Nephron progenitor cell (in vitro differentiated cells): Measurements from ENCODE around the gene LIF.

ENCODE experiments used
- DNase-seq: peaks from one replicate; pipeline ENCODE4 v3.0.0; 2021
- H3K27ac Mint-ChIP-seq: 2 replicates; pipeline ENCODE4 v1.8.0; 2021; ENCODE audit warnings: mild to moderate bottlenecking, moderate library complexity, mixed read lengths
- H3K27me3 Mint-ChIP-seq: 2 replicates; pipeline ENCODE4 v1.8.0; 2021; ENCODE audit warnings: mild to moderate bottlenecking, low read depth, mixed read lengths; ENCODE audit not compliant: poor library complexity
- H3K36me3 Mint-ChIP-seq: 2 replicates; pipeline ENCODE4 v1.8.0; 2021; ENCODE audit warnings: low read depth, mixed read lengths
- H3K4me1 Mint-ChIP-seq: 2 replicates; pipeline ENCODE4 v1.8.0; 2021; ENCODE audit warnings: mixed read lengths
- H3K4me3 Mint-ChIP-seq: 2 replicates; pipeline ENCODE4 v1.8.0; 2021; ENCODE audit warnings: mild to moderate bottlenecking, moderate library complexity, mixed read lengths
- H3K9me3 Mint-ChIP-seq: 2 replicates; pipeline ENCODE4 v1.8.0; 2021; ENCODE audit warnings: mild to moderate bottlenecking, moderate library complexity, mixed read lengths
- TF ChIP-seq, protein P1 (sequence below): fragments of 200-600 bp; sonication (generic); IDR thresholded peaks from 2 replicates; pipeline ENCODE4 v1.5.0; 2021; ENCODE audit warnings: antibody characterized with exemption

The LIF gene

DNA sequence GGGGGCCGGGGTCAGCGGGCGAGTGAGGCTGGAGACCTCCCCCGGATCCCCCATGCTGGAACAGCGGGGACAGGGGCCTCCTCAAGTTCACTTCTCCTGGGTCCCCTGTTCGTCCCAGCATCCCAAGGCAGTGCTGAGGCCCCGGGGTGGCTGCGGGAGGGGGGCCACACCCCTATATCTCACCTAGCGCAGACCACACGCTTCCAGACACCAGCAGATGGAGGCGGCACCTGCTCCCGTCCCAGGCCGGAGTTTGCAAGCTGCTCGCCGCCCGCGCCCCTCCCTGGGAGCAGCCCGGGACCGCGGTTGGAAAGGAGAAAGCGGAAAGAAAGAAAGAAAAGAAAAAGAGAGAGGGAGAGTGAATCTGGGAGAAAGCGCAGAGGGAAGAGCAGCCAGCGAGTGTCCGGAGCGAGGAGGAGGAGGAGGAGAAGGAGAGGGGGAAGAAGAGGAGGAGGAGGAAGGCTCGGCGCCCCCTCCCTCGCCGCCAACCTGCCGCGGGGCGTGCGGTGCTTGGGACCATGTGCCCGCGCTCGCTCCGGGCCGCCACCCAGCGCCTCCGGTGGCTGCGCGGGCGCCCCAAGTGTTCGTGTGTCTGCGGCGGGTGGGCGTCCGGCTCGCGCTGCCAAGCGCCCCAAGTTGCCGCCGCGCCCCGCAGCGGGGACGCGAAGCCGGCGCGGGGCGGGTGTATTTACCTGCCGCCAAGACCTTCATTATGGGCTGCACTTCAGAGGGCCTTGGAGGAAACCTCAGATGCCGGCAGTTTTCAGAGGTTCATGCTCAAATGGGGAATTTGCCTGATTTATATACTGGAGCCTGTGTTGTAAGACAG, at the start of gene LIF:
LIF (minus strand) TSS at position 775 of the 829 bp plus-strand sequence; CDS start at position 711, 64 bp downstream.
- Mint-ChIP-seq H3K4me3 (peak within 1 kb of the TSS; percentile 91), H3K27ac (no peak within 1 kb of the TSS), H3K4me1 (peaks cover 72% of the 10 kb centered on the region), H3K36me3 (no peaks in the 10 kb centered on the region), H3K27me3 (peaks cover 50% of the 10 kb centered on the region), H3K9me3 (no peaks in the 10 kb centered on the region)
- peak; percentile 47 for DNase-seq
- TF ChIP-seq, protein P1, sequence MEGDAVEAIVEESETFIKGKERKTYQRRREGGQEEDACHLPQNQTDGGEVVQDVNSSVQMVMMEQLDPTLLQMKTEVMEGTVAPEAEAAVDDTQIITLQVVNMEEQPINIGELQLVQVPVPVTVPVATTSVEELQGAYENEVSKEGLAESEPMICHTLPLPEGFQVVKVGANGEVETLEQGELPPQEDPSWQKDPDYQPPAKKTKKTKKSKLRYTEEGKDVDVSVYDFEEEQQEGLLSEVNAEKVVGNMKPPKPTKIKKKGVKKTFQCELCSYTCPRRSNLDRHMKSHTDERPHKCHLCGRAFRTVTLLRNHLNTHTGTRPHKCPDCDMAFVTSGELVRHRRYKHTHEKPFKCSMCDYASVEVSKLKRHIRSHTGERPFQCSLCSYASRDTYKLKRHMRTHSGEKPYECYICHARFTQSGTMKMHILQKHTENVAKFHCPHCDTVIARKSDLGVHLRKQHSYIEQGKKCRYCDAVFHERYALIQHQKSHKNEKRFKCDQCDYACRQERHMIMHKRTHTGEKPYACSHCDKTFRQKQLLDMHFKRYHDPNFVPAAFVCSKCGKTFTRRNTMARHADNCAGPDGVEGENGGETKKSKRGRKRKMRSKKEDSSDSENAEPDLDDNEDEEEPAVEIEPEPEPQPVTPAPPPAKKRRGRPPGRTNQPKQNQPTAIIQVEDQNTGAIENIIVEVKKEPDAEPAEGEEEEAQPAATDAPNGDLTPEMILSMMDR, result no peak

DNA sequence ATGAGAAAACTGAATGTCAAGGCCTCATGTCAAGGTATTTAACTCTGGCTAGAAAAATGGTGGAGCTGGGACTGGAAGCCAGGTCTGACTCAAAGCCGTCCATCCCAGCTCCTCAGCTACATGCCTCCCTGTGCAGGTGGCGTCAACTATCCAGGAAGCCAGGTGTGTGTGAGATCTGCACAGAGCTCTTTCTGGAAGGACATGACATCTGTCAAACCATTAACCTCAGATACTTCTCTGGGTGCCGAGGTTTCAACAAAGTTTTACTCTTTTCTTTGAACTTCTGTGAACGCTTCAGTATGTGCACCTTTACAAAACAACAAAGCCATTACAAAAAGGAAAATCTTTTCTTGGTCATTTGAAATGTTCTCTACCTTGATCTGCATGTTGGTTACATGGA, 49.8 kb upstream of the LIF start:
- H3K27ac Mint-ChIP-seq, result no peak overlapping the region

DNA sequence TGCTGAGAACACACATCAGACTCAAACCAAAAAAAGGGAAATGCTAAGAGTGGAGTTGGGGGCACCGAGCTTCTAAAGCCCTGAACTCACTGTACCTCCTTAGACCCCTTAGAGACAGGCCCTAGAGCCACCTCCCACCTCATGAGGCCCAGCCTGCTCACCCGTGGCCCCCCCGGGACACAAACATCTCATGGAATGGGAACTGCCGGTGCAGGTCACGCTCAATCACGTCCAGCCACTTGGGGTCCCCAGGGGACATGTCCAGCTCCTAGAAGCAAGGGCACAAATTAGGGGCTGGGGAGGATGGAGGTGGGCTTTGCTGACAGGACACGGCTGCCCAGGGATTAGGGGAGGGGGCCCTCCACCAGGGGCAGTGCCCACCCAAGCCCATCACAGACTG, 49.0 kb upstream of the LIF start:
- Mint-ChIP-seq H3K27ac (no peak overlapping the region), H3K4me3 (no peak overlapping the region), H3K27me3 (no peaks in the 10 kb centered on the region), H3K9me3 (no peaks in the 10 kb centered on the region), H3K4me1 (peaks cover 22% of the 10 kb centered on the region), H3K36me3 (no peaks in the 10 kb centered on the region)
- DNase-seq, result no peak
- TF ChIP-seq, protein P1, result no peak

More for the DNA sequence above, 49.8 kb upstream of the LIF start:
- no peak for DNase-seq
- Mint-ChIP-seq H3K9me3 (no peaks in the 10 kb centered on the region), H3K4me3 (no peak overlapping the region), H3K27me3 (no peaks in the 10 kb centered on the region), H3K36me3 (no peaks in the 10 kb centered on the region), H3K4me1 (peaks cover 20% of the 10 kb centered on the region)
- TF ChIP-seq, protein P1, result no peak

DNA sequence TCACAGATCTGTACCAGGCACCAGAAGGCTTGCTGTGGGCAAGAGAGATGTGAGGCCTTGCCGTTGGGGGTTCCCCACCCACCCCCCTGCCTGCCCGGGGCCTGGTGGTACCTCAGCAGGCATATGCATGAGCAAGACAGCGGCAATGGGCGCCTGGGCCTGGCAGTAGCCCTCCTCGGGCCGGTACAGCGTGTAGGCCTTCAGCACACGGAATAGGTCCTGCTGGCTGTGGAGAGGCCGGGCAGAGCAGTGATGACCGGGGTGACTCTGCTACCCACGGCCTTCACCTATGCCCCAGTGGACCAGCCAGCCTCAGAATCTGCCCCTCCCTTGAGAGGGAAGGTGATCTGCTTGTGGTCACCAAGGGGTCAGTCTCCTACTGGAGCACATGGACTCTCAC, 48.3 kb upstream of the LIF start:
- H3K4me1 Mint-ChIP-seq, result peaks cover 30% of the 10 kb centered on the region
- H3K9me3 Mint-ChIP-seq, result no peaks in the 10 kb centered on the region
- no peaks in the 10 kb centered on the region for H3K36me3 Mint-ChIP-seq
- no peak overlapping the region for H3K27ac Mint-ChIP-seq
- no peak for DNase-seq
- no peak overlapping the region for H3K4me3 Mint-ChIP-seq
- H3K27me3 Mint-ChIP-seq, result no peaks in the 10 kb centered on the region
- TF ChIP-seq, protein P1, result no peak

DNA sequence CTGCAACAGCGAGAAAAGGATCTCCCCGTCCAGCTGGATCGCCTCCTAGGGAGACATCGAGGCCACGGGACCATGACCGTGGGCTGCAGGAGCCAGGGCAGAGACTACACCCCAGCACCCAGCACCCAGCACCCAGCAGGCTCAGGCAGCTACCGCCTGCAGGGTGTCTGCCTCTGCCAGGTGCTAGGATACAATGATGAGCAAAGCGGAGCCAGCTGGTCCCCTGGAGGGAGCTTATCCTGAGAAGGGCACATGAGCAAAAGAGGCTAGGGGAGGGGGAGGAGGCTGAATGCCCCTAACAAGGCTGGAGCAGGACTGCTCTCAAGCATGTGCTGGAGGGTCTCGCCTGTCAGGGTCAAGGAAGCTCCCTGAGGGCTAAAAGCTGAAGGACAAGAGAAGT, 47.5 kb upstream of the LIF start:
- DNase-seq, result no peak
- Mint-ChIP-seq H3K27ac (no peak overlapping the region), H3K4me3 (no peak overlapping the region), H3K27me3 (no peaks in the 10 kb centered on the region), H3K36me3 (no peaks in the 10 kb centered on the region), H3K4me1 (peaks cover 31% of the 10 kb centered on the region), H3K9me3 (no peaks in the 10 kb centered on the region)
- TF ChIP-seq, protein P1, result no peak

DNA sequence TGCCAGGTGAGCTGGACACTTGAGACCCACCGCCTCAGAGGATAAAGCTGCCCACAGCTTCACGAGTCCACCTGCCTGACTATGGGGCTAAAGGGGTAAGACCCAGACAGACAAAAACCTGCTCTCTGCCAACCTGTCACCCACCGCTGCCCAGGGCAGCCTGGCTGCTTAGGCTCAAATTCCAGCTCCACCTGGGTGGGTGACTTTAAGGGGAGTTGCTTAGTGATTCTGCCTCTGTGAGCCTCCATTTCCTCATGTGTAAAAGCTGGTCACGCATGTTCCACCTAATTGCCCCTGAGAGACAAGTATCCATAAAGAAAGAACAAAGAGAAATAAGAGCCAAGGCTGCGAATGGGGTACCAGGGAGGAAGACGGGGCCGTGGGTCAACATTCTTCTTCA, 46.5 kb upstream of the LIF start:
- peaks cover 36% of the 10 kb centered on the region for H3K4me1 Mint-ChIP-seq
- H3K27me3 Mint-ChIP-seq, result no peaks in the 10 kb centered on the region
- no peak overlapping the region for H3K4me3 Mint-ChIP-seq
- TF ChIP-seq, protein P1, result no peak
- H3K9me3 Mint-ChIP-seq, result no peaks in the 10 kb centered on the region
- DNase-seq, result no peak
- H3K36me3 Mint-ChIP-seq, result no peaks in the 10 kb centered on the region
- H3K27ac Mint-ChIP-seq, result no peak overlapping the region
